Activated CD8-positive, alpha-beta memory T cell treated with anti-CD3 and anti-CD28 coated beads, Interleukin-2, amount 50 U/mL, for 4 hours (primary cell): ENCODE results near the gene SF1.
A peak's percentile ranks its signal among the peaks of the same experiment; 100 is the strongest.

Source experiments
- DNase-seq: peaks from one replicate; pipeline ENCODE4 v3.0.0-alpha.2; 2020

The SF1 gene

GRCh38 chr11:64777449-64778222, 706 bp downstream of the SF1 start:
- DNase-seq: peak; percentile 80

- peak; percentile 9 for DNase-seq
These were observed 1.5 kb downstream of the SF1 start for GRCh38 chr11:64776875-64777274.

- no peak for DNase-seq
These were observed 1.9 kb downstream of the SF1 start for GRCh38 chr11:64776425-64776824.

GRCh38 chr11:64774144-64774543, 4.2 kb downstream of the SF1 start:
- no peak for DNase-seq

- DNase-seq: no peak
These were observed 5.9 kb downstream of the SF1 start for GRCh38 chr11:64772303-64773018.

GRCh38 chr11:64771861-64772260, 6.5 kb downstream of the SF1 start:
- DNase-seq: no peak

- DNase-seq: no peak
These were observed 8.2 kb downstream of the SF1 start for GRCh38 chr11:64770120-64770519.

GRCh38 chr11:64769283-64769682, 9.1 kb downstream of the SF1 start:
- no peak for DNase-seq

- no peak for DNase-seq
These were observed 10.0 kb downstream of the SF1 start for GRCh38 chr11:64768300-64768694.

- DNase-seq: peak; percentile 81
These were observed 10.7 kb downstream of the SF1 start for GRCh38 chr11:64767344-64768299.

GRCh38 chr11:64766881-64767280, 11.5 kb downstream of the SF1 start:
- DNase-seq: no peak

GRCh38 chr11:64765851-64766665, 12.3 kb downstream of the SF1 start:
- no peak for DNase-seq

- no peak for DNase-seq
These were observed 13.0 kb downstream of the SF1 start for GRCh38 chr11:64765291-64765850.

GRCh38 chr11:64764753-64765152, 13.6 kb downstream of the SF1 start:
- DNase-seq: no peak

- peak; percentile 71 for DNase-seq
These were observed 14.2 kb downstream of the SF1 start for GRCh38 chr11:64764040-64764611.

GRCh38 chr11:64763526-64764039, 14.8 kb downstream of the SF1 start:
- no peak for DNase-seq

- no peak for DNase-seq
These were observed 15.4 kb downstream of the SF1 start for GRCh38 chr11:64762674-64763525.

GRCh38 chr11:64762277-64762673, 16.1 kb downstream of the SF1 start:
- no peak for DNase-seq

GRCh38 chr11:64760759-64761420, 17.5 kb downstream of the SF1 start:
- no peak for DNase-seq
